Renal pelvis (tissue), 4 donors: Measurements from ENCODE around the gene TACR1. TPM values are rescaled to one million over a fixed set of nuclear protein-coding genes. Genes with fewer than 3 reads are reported as not detected.
"Not testable (repeated sequence)": the region's sequence is repeated elsewhere in the genome, so short reads cannot be mapped to it uniquely, and the experiment has no call there.

Experiments
- DNase-seq: peaks from one replicate; pipeline ENCODE4 v3.0.0-alpha.2; 2013
- polyA plus RNA-seq, 3 donors: library from polyadenylated mRNA; unstranded; fragments of 120-200 nt; gene quantifications; one replicate each; pipeline ENCODE4 v1.2.1, GENCODE V29; 2013; ENCODE audit not compliant: insufficient read length in 3 of 3

The TACR1 gene
- polyA plus RNA-seq, 3 donors: 1.4 to 2.1 (median 2.1) TPM

- DNase-seq: no peak
These were observed 109.8 kb downstream of the TACR1 start for GRCh38 chr2:75089471-75089870.

GRCh38 chr2:75088791-75089190 lies 110.5 kb downstream of the TACR1 start:
- no peak for DNase-seq

GRCh38 chr2:75087736-75088135 lies 111.6 kb downstream of the TACR1 start:
- DNase-seq: no peak

GRCh38 chr2:75079575-75079974 lies 119.7 kb downstream of the TACR1 start:
- DNase-seq: no peak

- no peak for DNase-seq
These were observed 121.4 kb downstream of the TACR1 start for GRCh38 chr2:75077909-75078308.

GRCh38 chr2:75076088-75076487 lies 123.2 kb downstream of the TACR1 start:
- no peak for DNase-seq

GRCh38 chr2:75074708-75075107 lies 124.6 kb downstream of the TACR1 start:
- DNase-seq: no peak

- no peak for DNase-seq
These were observed 125.1 kb downstream of the TACR1 start for GRCh38 chr2:75074228-75074627.

GRCh38 chr2:75071766-75072165 lies 127.6 kb downstream of the TACR1 start:
- no peak for DNase-seq

- no peak for DNase-seq
These were observed 130.8 kb downstream of the TACR1 start for GRCh38 chr2:75068546-75068945.

GRCh38 chr2:75067506-75067905 lies 131.8 kb downstream of the TACR1 start:
- DNase-seq: no peak

- DNase-seq: no peak
These were observed 133.0 kb downstream of the TACR1 start for GRCh38 chr2:75066121-75066902.

- DNase-seq: no peak
These were observed 133.8 kb downstream of the TACR1 start for GRCh38 chr2:75065402-75066008.

GRCh38 chr2:75064691-75065396 lies 134.5 kb downstream of the TACR1 start:
- DNase-seq: peak; percentile 52

- no peak for DNase-seq
These were observed 135.4 kb downstream of the TACR1 start for GRCh38 chr2:75063906-75064305.

GRCh38 chr2:75058427-75058826 lies 140.9 kb downstream of the TACR1 start:
- no peak for DNase-seq

- DNase-seq: not testable (repeated sequence)
These were observed 142.2 kb downstream of the TACR1 start for GRCh38 chr2:75057150-75057549.

- DNase-seq: no peak
These were observed 143.3 kb downstream of the TACR1 start for GRCh38 chr2:75055820-75056675.

- no peak for DNase-seq
These were observed 144.0 kb downstream of the TACR1 start for GRCh38 chr2:75055142-75055819.

- DNase-seq: no peak
These were observed 145.0 kb downstream of the TACR1 start for GRCh38 chr2:75054296-75054695.

- DNase-seq: no peak
These were observed 145.7 kb downstream of the TACR1 start for GRCh38 chr2:75053484-75054112.
